Endothelial cell of umbilical vein (primary cell): Measurements from ENCODE around the gene ARMC3. TPM values are rescaled to one million over a fixed set of nuclear protein-coding genes. Genes with fewer than 3 reads are reported as not detected.

Source experiments
- BruUV-seq: library from RNA; stranded (reverse); fragments of 400-500 nt; replicated peaks from 2 replicates; lab custom pipeline; 2021; lab: Mats Ljungman, UMichigan
- CTCF ChIA-PET: fragments of 300-600, 350-600 bp; sonication (Branson Sonifier 250); formaldehyde crosslinking; loops from one replicate; lab custom pipeline; 2021; ENCODE audit warnings: antibody characterized with exemption, inconsistent platforms; lab: Charles Lee
- POLR2A ChIA-PET: fragments of 300-600, 350-600 bp; sonication (Branson Sonifier 250); formaldehyde crosslinking; loops from one replicate; lab custom pipeline; 2021; ENCODE audit warnings: antibody characterized with exemption, inconsistent platforms; lab: Charles Lee
- DNase-seq: peaks from one replicate; pipeline ENCODE4 v3.0.0-alpha.2; 2011; ENCODE audit warnings: low read depth, low spot score
- FAIRE-seq: peaks from 2 replicates; lab custom pipeline; 2011; peaks lifted over from hg19 to GRCh38; lab: Jason Lieb, UNC
- H2AFZ ChIP-seq: 2 replicates; pipeline ENCODE4 v1.6.0; 2012; ENCODE audit warnings: low read depth, low read length, control low read depth, inconsistent platforms
- H3K27ac ChIP-seq: 2 replicates; pipeline ENCODE4 v1.5.1; 2011; ENCODE audit warnings: low read depth, mild to moderate bottlenecking, control low read depth, low read length, moderate library complexity; ENCODE audit not compliant: insufficient read depth
- H3K27me3 ChIP-seq, 2 experiments: 2 replicates each; pipeline versions ENCODE4 v1.6.0 to v1.6.1; 2011; ENCODE audit warnings: low read length in 2 of 2, mixed read lengths in 1 of 2; ENCODE audit not compliant: control insufficient read depth in 2 of 2, insufficient read depth in 2 of 2
- H3K36me3 ChIP-seq, 2 experiments: 2 replicates in 1 of 2; 3 replicates in 1 of 2; pipeline ENCODE4 v1.5.1; 2011; ENCODE audit warnings: low read length in 2 of 2, mild to moderate bottlenecking in 1 of 2, moderate library complexity in 1 of 2; ENCODE audit not compliant: control insufficient read depth in 2 of 2, insufficient read depth in 2 of 2; ENCODE audit errors: extremely low read depth in 1 of 2
- H3K4me1 ChIP-seq: 3 replicates; pipeline ENCODE4 v1.5.1; 2011; ENCODE audit warnings: mild to moderate bottlenecking, low read length; ENCODE audit not compliant: control insufficient read depth, insufficient read depth; ENCODE audit errors: extremely low read depth
- H3K4me2 ChIP-seq: 2 replicates; pipeline ENCODE4 v1.6.1; 2011; ENCODE audit warnings: low read length, control low read depth, mixed read lengths; ENCODE audit not compliant: insufficient read depth
- H3K4me3 ChIP-seq, 3 experiments: fragments of 200-600 bp in 1 of 3; sonication (generic), shearing (Covaris generic) in 1 of 3; replicated peaks in 1 of 3; 2 replicates each; pipeline ENCODE4 v1.5.1; 2011 to 2016; ENCODE audit warnings: control low read depth in 3 of 3, low read length in 3 of 3, mild to moderate bottlenecking in 2 of 3, inconsistent platforms in 1 of 3, low read depth in 1 of 3, moderate library complexity in 1 of 3; ENCODE audit not compliant: insufficient read depth in 1 of 3
- H3K79me2 ChIP-seq: 2 replicates; pipeline ENCODE4 v1.6.0; 2012; ENCODE audit warnings: low read length, inconsistent platforms; ENCODE audit not compliant: control insufficient read depth, insufficient read depth
- H3K9ac ChIP-seq: replicated peaks from 2 replicates; pipeline ENCODE3; 2011; ENCODE audit warnings: low read length, control low read depth; ENCODE audit not compliant: insufficient read depth; ENCODE audit errors: extremely low read depth
- H3K9me1 ChIP-seq: replicated peaks from 3 replicates; pipeline ENCODE4 v1.6.0; 2011; ENCODE audit warnings: mild to moderate bottlenecking, low read length; ENCODE audit not compliant: control insufficient read depth, insufficient read depth; ENCODE audit errors: extremely low read depth
- H3K9me3 ChIP-seq: replicated peaks from 2 replicates; pipeline ENCODE4 v1.5.1; 2012; ENCODE audit warnings: low read length, inconsistent platforms; ENCODE audit not compliant: control insufficient read depth, insufficient read depth
- H4K20me1 ChIP-seq: replicated peaks from 2 replicates; pipeline ENCODE3; 2011; ENCODE audit warnings: mild to moderate bottlenecking, low read length; ENCODE audit not compliant: control insufficient read depth, insufficient read depth; ENCODE audit errors: extremely low read depth
- CTCF ChIP-seq, 2 donors: IDR thresholded peaks; 1 replicate in 1 of 2; 2 replicates in 1 of 2; pipeline ENCODE4 v1.5.1; 2011; ENCODE audit warnings: low read length in 2 of 2, mild to moderate bottlenecking in 2 of 2, moderate library complexity in 2 of 2, control low read depth in 1 of 2, inconsistent platforms in 1 of 2, low read depth in 1 of 2; ENCODE audit not compliant: insufficient read depth in 1 of 2; ENCODE audit errors: extremely low read depth in 1 of 2
- EZH2 ChIP-seq: IDR thresholded peaks from 2 replicates; pipeline ENCODE4 v1.6.1; 2012; ENCODE audit warnings: borderline replicate concordance, low read depth, mild to moderate bottlenecking, moderate library complexity, low read length, inconsistent platforms; ENCODE audit not compliant: severe bottlenecking
- FOS ChIP-seq: IDR thresholded peaks from 2 replicates; pipeline ENCODE4 v1.6.1; 2011; ENCODE audit warnings: mild to moderate bottlenecking, low read length, moderate library complexity, borderline replicate concordance; ENCODE audit not compliant: insufficient read depth
- GATA2 ChIP-seq: IDR thresholded peaks from 2 replicates; pipeline ENCODE4 v1.7.0; 2011; ENCODE audit warnings: low read depth, mild to moderate bottlenecking, moderate library complexity, mixed read lengths, low read length; ENCODE audit not compliant: insufficient read length, insufficient read depth
- JUN ChIP-seq: IDR thresholded peaks from 2 replicates; pipeline ENCODE4 v1.6.1; 2011; ENCODE audit warnings: borderline replicate concordance, low read depth; ENCODE audit not compliant: insufficient read length, insufficient read depth
- MYC ChIP-seq: IDR thresholded peaks from one replicate; pipeline ENCODE4 v1.6.1; 2011; ENCODE audit warnings: mild to moderate bottlenecking, low read depth, low read length
- POLR2A ChIP-seq: IDR thresholded peaks from 2 replicates; pipeline ENCODE4 v1.6.1; 2012; ENCODE audit warnings: low read depth, mild to moderate bottlenecking, control low read depth, low read length
- POLR2AphosphoS5 ChIP-seq: IDR thresholded peaks from 2 replicates; pipeline ENCODE4 v1.6.1; 2012; ENCODE audit warnings: low read depth, mild to moderate bottlenecking, control low read depth, low read length, moderate library complexity; ENCODE audit not compliant: insufficient read depth
- dilution Hi-C: fragments of 300-500 bp; cut with MboI; formaldehyde crosslinking; loops from one replicate; pipeline ENCODE4 v1.15.0; 2019; ENCODE audit warnings: low sequenced_read_pairs; ENCODE audit not compliant: extremely low pct_ligation_motif_present
- intact Hi-C: fragments of 100-400 bp; cut with micrococcal nuclease; formaldehyde crosslinking; loops from one replicate; pipeline ENCODE4 v1.10.0; 2022
- polyA plus RNA-seq, 4 experiments: library from polyadenylated mRNA; depleted of rRNA in 3 of 4; stranded (reverse) in 3 of 4; unstranded in 1 of 4; fragments of >200 nt; gene quantifications; 2 replicates each; pipeline versions ENCODE4 v1.2.1 to v1.2.3, GENCODE V29; 2011 to 2012; ENCODE audit warnings: missing spikeins in 1 of 4
- total RNA-seq: library from RNA; stranded (reverse); gene quantifications from 2 replicates; pipeline ENCODE4 v1.2.3, GENCODE V29; 2021
- TF ChIP-seq, protein P1 (sequence below): IDR thresholded peaks from 2 replicates; pipeline ENCODE4 v1.6.1; 2011; ENCODE audit not compliant: insufficient read depth, insufficient read length

ARMC3 gene
- total and polyA plus RNA-seq, 2 donors (not counting 3 experiments of a cell fraction or from before 2014, with no cell fraction given): not detected

DNA sequence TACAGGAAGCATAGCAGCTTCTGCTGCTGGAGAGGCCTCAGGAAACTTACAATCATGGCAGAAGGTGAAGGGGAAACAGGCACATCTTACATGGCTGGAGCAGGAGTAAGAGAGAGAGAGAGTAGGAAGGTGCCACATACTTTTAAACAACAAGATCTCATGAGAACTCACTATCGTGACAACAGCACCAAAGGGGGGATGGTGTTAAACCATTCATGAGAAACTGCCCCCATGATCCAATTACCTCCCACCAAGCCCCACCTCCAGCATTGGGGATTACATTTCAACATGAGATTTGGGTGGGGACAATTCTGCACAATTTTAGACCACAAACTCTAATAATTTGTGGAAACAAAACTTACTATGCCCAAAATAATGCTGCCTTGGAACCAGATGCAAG, 16.8 kb upstream of the ARMC3 start:
- no TSS peak for BruUV-seq
- H3K9me1 ChIP-seq: no peaks in the 10 kb centered on the region
- CTCF ChIA-PET: no interaction called here
- FAIRE-seq (no peak), DNase-seq (no peak)
- no peak for TF ChIP-seq POLR2AphosphoS5
- no peak for TF ChIP-seq MYC
- no peak for TF ChIP-seq JUN
- TF ChIP-seq CTCF (IDR thresholded peaks at IDR 0.05; ENCODE audit: extremely low read depth in 1 of 2, insufficient read depth in 1 of 2, low read depth in 1 of 2, low read length in 2 of 2): no peak
- TF ChIP-seq, protein P1, sequence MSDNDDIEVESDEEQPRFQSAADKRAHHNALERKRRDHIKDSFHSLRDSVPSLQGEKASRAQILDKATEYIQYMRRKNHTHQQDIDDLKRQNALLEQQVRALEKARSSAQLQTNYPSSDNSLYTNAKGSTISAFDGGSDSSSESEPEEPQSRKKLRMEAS: no peak
- TF ChIP-seq EZH2: no peak
- no peak for TF ChIP-seq POLR2A
- TF ChIP-seq GATA2: no peak
- TF ChIP-seq FOS: no peak
- H3K36me3 ChIP-seq: no peaks in the 10 kb centered on the region
- no peak overlapping the region for H2AFZ ChIP-seq
- H3K9me3 ChIP-seq: no peaks in the 10 kb centered on the region
- no peak overlapping the region for H3K4me3 ChIP-seq
- H3K4me2 ChIP-seq: no peak overlapping the region
- intact Hi-C loops: no loop called here
- no peaks in the 10 kb centered on the region for H3K27me3 ChIP-seq
- POLR2A ChIA-PET: no interaction called here
- H4K20me1 ChIP-seq: no peaks in the 10 kb centered on the region
- dilution Hi-C loops: no loop called here
- H3K27ac ChIP-seq: no peak overlapping the region
- H3K9ac ChIP-seq: no peak overlapping the region
- H3K4me1 ChIP-seq: no peaks in the 10 kb centered on the region
- H3K79me2 ChIP-seq: no peaks in the 10 kb centered on the region
